GM21367 (cell line): ENCODE results near the gene NIPBL.
"Not testable (repeated sequence)": the region's sequence is repeated elsewhere in the genome, so short reads cannot be mapped to it uniquely, and the experiment has no call there.

Experiments
- ATAC-seq: cut with Tn5 transposase; IDR thresholded peaks from one replicate; pipeline ENCODE4 v1.9.1; 2021; ENCODE audit not compliant: unreplicated experiment

The NIPBL gene

DNA sequence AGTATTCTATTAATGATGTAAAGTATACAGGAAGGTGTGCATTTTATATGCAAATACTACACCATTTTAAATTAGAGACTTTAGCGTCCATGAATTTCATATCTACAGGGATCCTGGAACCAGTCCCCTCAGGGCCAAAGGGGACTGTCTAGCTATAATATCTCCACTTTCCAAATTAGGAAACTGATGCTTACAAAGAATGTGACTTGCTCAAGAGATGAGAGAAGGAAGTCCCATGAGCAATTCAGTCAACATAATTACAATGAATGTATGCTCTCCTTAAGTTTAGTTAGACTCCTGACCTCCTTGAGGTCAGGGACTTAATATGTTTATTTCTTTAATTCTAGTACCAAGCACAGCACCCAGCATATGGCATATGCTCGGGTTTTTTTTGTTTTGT lies 23.7 kb downstream of the NIPBL start:
- ATAC-seq: no peak

DNA sequence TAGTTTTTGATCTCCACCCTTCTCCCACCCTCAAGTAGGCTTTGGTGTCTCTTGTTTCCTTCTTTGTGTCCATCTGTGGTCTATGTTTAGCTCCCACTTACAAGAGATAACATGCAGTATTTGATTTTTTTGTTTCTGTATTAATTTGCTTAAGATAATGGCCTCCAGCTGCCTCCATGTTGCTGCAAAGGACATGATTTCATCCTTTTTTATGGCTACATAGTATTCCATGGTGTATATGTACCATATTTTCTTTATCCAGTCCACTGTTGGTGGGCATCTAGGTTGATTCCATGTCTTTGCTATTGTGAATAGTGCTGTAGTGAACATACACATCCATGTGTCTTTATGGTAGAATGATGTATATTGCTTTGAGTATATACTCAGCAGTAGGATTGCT lies 24.5 kb downstream of the NIPBL start:
- not testable (repeated sequence) for ATAC-seq

DNA sequence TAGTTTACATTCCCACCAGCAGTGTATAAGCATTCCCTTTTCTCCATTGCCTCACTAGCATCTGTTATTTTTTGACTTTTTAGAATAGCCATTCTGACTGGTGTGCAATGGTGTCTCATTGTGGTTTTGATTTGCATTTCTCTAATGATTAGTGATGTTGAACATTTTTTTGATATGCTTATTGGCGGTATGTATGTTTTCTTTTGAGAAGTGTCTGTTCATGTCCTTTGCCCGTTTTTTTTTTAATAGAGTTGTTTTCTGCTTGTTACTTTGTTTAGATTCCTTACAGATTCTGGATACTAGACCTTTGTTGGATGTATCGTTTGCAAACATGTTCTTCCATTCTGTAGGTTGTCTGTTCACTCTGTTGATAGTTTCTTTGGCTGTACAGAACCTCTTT lies 25.3 kb downstream of the NIPBL start:
- no peak for ATAC-seq

DNA sequence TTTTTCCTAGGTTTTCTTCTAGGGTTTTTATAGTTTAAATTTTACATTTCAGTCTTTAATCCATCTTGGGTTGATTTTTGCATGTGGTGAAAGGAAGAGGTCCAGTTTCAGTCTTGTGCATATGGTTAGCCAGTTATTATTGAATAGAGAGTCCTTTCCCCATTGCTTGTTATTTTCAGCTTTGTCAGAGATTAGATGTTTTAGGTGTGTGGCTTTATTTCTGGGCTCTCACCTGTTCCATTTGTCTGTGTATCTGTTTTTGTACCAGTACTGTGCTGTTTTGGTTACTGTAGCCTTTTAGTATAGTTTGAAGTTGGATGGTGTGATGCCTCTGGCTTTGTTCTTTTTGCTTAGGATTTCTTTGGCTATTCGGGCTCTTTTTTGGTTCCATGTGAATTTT lies 25.8 kb downstream of the NIPBL start:
- no peak for ATAC-seq

DNA sequence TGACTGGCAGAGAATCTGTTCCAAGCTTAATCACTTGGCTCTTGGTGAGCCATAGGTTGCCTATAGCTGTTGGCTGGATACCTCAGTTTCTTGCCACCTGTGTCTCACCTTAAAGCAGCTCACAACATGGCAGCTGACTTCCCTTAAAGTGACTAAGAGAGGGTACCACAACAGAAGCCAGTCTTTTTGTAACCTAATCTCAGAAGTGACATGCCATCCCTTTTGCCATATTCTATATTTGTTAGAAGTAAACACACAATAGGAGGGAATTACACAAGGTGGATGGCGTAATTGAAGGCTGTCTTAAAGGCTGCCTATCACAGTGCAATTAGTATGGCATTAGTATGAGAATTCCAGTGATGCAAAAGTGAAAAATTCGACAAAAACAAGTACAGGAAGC lies 28.1 kb downstream of the NIPBL start:
- ATAC-seq: no peak

DNA sequence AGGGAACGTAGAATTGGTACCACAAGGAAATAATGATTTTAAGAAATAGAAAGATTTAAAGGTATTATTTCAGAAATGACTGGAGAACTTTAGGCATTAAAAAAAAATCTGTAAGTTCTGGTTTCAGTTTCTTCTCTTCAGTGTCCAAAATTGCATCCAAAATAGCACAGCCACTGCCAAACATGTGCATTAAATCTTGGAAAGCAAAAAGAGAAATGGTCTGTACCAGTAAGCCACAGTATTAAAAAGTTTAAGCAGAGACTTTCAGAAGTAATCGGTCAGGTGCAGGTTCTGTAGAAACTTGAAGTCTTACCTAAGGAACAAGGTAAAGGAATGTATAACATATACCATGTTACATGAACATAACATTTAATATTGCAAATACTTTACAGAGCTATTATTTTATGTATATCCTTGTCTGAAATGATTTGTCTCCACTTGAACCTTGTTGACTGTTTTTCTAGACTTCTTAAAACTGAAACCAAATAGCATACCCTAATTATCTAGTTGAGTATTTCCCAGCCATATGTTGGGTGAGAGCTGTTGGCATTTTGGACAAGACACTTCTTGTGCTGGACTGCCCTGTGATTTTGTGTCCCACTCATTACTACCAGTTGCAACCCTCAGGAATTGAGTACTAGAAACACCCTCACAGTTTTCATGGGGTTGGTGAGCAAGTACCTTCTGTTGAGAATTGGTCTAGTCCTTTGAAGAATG lies 32.1 kb downstream of the NIPBL start:
- no peak for ATAC-seq

DNA sequence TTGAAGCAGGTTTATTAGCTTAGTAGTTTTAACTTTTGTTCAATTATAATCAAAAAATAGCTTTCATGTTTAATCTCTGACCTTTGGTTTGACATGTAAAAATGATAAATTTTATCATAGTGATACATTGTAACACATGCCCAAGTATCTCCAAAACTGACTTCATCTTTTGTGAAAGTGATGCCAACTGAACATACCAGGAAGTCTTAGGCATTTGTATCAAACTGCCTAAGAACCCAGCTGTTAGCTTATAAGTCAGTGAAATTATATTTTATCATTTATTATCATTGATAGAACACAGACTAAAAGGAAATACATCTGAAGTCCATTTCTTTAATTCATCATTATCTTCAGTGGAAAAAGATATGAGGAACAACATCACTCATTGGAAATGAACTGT lies 39.1 kb downstream of the NIPBL start:
- no peak for ATAC-seq

DNA sequence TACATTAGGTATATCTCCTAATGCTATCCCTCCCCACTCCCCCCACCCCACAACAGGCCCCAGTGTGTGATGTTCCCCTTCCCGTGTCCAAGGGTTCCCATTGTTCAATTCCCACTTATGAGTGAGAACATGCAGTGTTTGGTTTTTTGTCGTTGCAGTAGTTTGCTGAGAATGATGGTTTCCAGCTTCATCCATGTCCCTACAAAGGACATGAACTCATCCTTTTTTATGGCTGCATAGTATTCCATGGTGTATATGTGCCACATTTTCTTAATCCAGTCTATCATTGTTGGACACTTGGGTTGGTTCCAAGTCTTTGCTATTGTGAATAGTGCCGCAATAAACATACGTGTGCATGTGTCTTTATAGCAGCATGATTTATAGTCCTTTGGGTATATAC lies 40.0 kb downstream of the NIPBL start:
- not testable (repeated sequence) for ATAC-seq

DNA sequence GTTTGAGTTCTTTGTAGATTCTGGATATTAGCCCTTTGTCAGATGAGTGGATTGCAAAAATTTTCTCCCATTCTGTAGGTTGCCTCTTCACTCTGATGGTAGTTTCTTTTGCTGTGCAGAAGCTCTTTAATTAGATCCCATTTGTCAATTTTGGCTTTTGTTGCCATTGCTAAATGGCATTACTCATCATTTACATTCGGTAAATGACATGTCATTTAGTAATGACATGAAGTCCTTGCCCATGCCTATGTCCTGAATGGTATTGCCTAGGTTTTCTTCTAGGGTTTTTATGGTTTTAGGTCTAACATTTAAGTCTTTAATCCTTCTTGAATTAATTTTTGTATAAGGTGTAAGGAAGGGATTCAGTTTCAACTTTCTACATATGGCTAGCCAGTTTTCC lies 40.8 kb downstream of the NIPBL start:
- not testable (repeated sequence) for ATAC-seq

DNA sequence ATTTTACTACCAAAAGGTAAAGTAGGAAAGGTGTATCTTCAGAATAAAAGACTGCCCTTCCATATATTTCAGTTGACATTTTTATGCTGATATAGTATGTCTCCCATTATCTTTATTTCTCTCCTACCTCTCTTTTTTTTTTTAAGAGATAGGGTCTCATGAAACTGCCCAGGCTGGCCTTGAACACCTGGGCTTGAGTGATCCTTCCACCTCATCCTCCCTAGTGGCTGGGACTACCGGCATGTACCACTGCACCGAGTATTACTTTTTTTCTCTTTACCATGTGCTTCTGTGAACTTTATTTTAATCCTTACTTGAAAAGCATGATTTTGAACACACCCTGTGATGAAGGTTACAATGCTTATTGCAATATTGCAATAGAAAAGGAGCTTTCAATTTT lies 42.7 kb downstream of the NIPBL start:
- ATAC-seq: no peak

DNA sequence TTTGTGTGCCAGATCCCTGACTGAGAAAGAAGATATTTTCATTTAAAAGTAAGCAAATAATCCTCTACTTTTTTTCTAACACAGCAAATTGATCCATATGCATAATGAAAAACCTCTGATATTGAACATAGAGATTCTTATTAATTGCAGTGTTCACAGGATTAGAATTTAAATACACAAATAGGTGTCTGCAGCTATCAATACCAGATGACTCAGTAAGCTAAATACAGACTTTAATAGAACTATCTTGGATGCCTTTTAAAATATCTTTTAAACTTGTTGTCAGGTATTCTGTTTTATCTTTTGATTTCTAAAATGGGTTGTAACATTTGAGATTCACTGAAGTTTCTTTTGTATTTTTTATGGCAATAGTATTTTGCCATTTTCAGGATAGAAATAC lies 43.1 kb downstream of the NIPBL start:
- no peak for ATAC-seq

DNA sequence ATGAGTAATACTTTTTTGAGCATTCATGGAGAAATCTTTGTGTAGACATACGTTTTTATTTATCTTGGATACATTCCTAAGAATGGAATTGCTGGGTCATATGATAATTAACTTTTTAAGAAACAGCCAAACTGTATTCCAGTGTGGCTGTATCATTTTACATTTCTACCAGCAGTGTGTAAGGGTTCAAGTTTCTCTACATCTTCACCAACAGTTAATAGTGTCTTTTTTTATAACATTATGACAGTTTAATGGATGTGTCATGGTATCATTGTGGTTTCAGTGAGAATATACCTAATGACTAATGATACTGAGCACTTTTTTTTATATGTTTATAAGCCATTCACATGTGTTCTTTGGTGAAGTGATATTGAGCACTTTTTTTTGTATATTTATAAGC lies 52.4 kb downstream of the NIPBL start:
- no peak for ATAC-seq

DNA sequence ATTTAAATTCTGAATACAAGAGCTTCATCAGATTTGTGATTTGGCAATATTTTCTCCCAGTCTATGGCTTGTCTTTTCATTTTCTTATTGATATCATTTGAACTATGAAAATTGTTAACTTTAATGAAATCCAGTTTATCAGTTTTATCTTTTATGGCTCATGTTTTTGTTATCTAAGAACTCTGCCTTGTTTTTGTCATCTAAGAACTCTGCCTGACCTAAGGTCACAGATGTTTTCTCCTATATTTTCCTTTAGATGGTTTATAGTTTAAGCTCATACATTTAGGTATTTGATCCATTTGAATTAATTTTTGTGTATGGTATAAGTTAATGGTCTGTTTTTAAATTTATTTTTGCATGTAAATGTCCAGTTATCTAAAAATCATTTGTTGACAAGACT lies 52.9 kb downstream of the NIPBL start:
- no peak for ATAC-seq

DNA sequence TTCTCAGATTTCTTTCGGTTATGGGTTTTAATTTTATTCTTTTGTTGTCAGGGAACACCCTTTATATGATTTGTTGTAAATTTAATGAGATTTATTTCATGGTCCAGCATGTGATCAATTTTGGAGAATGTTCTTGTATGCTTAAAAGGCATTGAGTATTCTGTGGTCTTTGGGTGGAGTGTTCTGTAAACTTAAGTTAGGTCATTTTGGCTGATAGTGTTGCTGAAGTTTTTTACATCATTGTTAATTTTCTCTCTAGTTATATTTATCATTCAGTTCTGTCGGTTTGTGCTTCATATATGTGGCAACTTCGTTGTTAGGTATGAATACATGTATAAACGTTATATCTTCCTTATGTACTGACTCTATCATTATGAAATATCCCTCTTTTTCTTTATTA lies 55.5 kb downstream of the NIPBL start:
- ATAC-seq: no peak

DNA sequence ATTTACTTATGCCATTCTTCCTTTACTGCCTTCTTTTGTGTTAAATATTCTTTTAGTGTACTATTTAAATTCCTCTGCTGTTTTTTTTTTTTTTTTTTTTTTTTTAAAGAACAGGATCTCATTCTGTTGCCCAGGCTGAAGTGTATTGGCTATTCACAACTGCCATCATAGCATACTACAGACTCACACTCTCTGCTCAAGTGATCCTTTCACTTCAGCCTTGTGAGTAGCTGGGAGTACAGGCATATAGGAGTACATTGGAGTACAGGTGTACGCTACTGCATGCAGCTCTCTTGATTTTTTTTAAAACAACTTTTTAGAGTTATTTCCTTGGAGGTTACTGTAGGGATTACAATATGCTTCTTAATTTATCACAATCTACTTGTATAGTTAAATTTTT lies 56.1 kb downstream of the NIPBL start:
- ATAC-seq: no peak

DNA sequence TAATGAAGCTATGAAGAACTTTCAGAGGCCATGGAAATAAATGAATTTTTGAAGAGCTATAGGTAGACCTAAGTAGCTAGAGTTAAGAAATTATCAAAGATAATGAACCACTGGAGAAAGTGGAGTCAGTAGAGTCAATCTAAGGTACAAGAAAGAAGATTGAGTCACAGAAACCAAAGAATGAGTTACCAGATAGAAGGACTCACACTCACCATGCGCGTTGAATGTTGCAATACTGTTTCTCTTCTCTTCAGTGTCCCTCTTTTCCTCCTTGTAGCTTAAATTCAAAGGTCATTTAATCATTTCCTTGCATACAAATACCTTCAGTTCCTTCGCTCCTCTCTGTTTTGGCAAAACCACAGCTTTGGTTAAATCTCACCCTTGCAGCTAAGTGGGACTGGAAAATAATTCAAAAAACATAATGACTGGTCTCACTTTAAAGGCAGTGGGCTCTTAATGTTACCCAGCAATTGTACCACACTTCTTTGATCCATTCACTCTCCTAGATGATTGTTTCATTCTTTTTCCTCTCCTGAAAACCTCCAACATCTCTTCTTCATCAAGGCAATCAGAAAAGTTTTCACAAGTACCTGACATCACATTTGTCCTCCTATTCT lies 58.3 kb downstream of the NIPBL start:
- ATAC-seq: no peak

DNA sequence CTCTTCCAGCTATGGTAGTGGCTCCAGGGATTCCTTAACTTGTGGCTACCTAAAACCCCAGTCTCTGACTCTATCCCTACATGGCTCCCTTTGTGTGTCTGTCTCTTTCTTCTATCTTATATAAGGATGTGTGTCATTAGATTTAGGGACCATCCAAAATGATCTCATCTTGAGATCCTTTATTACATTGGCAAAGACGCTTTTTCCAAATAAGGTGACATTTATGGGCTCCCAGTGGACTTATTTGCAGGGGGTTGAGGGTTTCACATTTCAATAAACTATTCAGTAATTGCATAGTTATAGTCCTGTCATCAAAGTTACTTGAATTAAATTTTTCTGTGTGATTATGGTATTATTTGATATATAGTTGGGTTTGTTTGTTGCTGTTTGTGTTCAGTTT lies 59.2 kb downstream of the NIPBL start:
- no peak for ATAC-seq

DNA sequence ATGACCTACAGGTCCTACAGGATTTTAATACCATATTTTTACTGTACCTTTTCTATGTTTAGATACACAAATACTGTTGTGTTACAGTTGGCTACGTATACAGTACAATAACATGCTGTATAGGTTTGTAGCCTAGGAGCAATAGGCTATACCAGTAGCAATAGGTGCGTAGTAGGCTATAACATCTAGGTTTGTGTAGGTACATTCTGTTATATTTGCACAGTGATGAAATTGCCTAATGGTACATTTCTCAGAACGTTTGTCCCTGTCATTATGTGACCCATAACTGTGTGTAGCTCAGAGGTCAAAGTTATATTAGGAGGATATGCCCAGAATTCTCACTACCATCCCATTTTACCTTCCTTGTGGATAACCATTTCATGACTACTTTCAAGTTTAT lies 59.7 kb downstream of the NIPBL start:
- no peak for ATAC-seq

DNA sequence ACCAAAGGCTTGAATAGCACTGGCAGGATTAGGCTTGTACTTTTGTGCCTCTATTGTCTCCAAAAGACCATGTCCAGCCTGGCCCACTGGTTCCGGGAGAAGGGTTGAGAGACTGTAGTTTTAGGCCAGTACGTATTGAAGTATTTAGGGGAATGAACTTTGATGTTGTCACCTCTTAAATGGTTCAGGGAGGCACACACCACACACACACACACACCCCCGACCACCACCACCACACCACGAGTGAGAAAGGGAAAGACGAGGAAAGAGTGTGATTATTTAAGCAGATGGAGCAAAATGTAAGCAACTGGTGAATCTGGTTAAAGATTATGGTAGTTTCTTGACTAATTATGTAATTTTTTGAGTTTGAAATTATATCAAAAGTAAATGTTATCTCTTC lies 61.6 kb downstream of the NIPBL start:
- ATAC-seq: no peak

DNA sequence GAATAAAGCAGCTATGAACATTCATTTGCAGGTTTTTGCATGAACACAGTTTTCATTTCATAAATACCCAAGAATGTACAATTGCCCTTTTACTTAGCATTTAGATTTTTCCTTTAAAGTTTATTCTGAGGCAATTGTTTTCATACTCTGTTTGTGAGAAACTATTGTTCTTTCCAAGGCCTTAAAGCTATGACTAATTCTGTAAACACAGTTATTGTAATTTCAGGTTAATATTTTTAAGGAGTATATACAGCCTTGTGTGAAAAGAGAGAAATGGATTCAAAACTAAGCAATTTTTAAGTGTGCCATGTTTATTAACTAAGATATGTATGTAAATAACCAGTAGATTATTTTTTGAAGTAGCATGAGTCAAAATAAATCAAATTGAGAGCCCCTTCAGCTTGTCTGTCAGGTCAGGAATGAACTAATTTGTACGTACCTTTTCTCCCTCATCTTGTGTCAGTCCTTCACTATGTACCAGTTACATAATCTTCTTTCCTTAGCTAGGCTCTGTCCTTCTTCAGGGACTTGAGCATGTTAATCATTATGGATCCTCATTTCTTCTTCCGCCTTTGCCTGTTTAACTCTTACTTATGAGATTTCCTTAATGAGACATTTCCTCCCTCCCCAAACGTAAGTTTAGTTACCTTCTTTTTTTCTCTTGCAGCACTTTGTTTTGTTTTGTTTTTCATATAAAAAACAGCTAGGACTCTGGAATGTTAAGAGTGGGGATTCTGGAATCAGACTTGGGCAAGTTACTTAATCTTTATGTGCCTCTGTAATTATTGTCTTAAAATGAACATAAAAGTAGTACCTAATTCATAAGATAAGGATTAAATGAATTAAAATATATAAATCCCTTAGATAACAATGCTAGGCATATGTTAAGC lies 63.6 kb downstream of the NIPBL start:
- ATAC-seq: no peak

DNA sequence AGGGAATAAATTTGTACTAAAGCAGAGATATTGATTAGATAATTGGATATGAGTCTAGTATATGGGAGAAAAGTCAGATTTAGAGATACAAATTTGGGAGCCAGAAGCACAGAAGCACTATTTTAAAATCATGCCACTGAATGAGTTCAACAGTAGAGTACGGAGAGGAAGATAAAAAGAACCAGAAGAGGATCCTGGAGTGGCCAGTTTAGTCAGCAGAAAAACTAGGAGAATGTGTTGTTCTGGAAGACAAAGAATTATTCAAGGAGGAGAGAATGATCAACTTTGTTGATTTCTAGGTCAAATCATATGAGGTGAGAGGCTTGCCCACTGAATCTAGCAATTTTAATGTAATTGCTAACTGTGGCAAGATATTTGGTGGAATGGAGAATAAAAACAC lies 67.0 kb downstream of the NIPBL start:
- ATAC-seq: no peak

DNA sequence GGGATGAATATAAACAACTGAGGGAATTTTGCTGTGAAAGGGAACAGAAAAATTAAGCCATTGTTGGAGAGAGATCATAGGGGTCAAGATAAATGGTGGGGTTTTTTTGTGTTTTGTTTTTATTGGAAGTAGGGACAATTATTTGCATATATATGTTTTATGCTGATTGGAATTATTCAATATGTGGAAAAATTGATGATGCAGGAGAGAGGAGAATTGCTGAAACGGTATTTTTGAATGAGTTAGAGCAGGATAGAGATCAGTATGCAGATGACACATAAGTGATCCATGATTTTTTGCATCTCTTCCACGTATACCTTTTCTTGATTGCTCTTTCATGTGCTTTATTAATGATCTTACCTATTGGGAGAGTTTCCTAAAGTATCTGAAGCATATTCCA lies 67.5 kb downstream of the NIPBL start:
- no peak for ATAC-seq
